Measurements from ENCODE around the gene NCKAP5.

GRCh38 chr2:133110201-133110600 is 458.1 kb downstream of the NCKAP5 start:
- no peak for TF ChIP-seq POLR2A (conservative IDR thresholded peaks at IDR 0.05)
- no peak for TF ChIP-seq FOXA3 (CRISPR knock-in tag; conservative IDR thresholded peaks at IDR 0.05 in 1 of 2, IDR thresholded peaks at IDR 0.05 in 1 of 2)
- TF ChIP-seq XRCC4 (IDR thresholded peaks at IDR 0.05; ENCODE audit: extremely low read depth, insufficient read depth, insufficient read length): no peak
- TF ChIP-seq CTCF (IDR thresholded peaks at IDR 0.05 in 2 of 3, conservative IDR thresholded peaks at IDR 0.05 in 1 of 3; ENCODE audit: insufficient read depth in 2 of 3, low read depth in 1 of 3, low read length in 3 of 3): no peak
- no peak for TF ChIP-seq ATF2 (CRISPR knock-in tag; IDR thresholded peaks at IDR 0.05)
- TF ChIP-seq CHCHD3 (CRISPR knock-in tag; IDR thresholded peaks at IDR 0.05): no peak
- no peak for TF ChIP-seq ZC3H8 (IDR thresholded peaks at IDR 0.05)
- no peak for TF ChIP-seq THRB (CRISPR knock-in tag; conservative IDR thresholded peaks at IDR 0.05)
- TF ChIP-seq RNF2 (IDR thresholded peaks at IDR 0.05): no peak
- TF ChIP-seq SRF (CRISPR knock-in tag; IDR thresholded peaks at IDR 0.05): no peak
- TF ChIP-seq GABPB1 (CRISPR knock-in tag; IDR thresholded peaks at IDR 0.05): no peak

Measured in K562 (cell line).